ENCODE measurements around the gene CST5. TPM values are rescaled to one million over a fixed set of nuclear protein-coding genes. Genes with fewer than 3 reads are reported as not detected.

Gene CST5
- total RNA-seq, 1 donor from 2014 or later = not detected

GRCh38 chr20:23875606-23876237 is 3.8 kb downstream of the CST5 start:
- TF ChIP-seq CTCF (IDR thresholded peaks at IDR 0.05) (no peak), EZH2 (IDR thresholded peaks at IDR 0.05) (no peak), EZH2phosphoT487 (IDR thresholded peaks at IDR 0.05) (no peak)
- Histone ChIP-seq H4K20me1 (ENCODE audit: low read depth) (no peaks in the 10 kb centered on the region), H3K27me3 (no peaks in the 10 kb centered on the region), H2AFZ (replicated peaks) (no peak overlapping the region), H3K27ac (no peak overlapping the region), H3K4me1 (peaks cover 4% of the 10 kb centered on the region), H3K79me2 (ENCODE audit: low read depth) (no peaks in the 10 kb centered on the region), H3K36me3 (no peaks in the 10 kb centered on the region), H3K4me3 (no peak overlapping the region), H3K9me3 (ENCODE audit: low read depth) (no peaks in the 10 kb centered on the region), H3K9ac (no peak overlapping the region), H3F3A (ENCODE audit: low read depth) (no peaks in the 10 kb centered on the region), H3K4me2 (no peak overlapping the region)
- no peak for DNase-seq (ENCODE audit: low spot score)
- no peaks in the 10 kb centered on the region for H3K36me3 Mint-ChIP-seq
- H3K4me3 Mint-ChIP-seq = no peak overlapping the region
- H3K27ac Mint-ChIP-seq = no peak overlapping the region
- peaks cover 5% of the 10 kb centered on the region for H3K27me3 Mint-ChIP-seq (ENCODE audit: insufficient read depth, low read depth)
- peaks cover 4% of the 10 kb centered on the region for H3K4me1 Mint-ChIP-seq
- no peaks in the 10 kb centered on the region for H3K9me3 Mint-ChIP-seq

DNA sequence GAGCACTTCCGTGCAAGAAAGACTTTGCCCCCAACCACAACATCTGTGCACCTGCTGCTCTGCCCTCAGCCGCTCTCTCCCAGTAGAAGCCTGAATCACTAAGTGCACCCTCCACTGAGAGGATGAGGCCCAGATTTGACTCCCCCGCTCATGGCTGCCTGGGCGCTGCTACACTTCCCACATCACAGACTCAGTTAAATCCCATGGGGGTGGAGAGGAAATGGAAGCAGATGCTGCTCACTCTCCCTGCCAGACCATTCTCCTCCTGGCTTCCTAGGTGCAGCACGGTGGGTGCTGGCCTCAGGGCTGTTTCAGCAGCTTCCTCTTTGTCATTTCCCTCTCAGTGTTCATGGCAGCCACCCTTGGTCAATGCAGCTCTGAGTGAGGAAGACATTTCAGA is 4.8 kb downstream of the CST5 start:
- no peak overlapping the region for H3K27ac Mint-ChIP-seq
- Histone ChIP-seq H3K9me3 (ENCODE audit: low read depth) (no peaks in the 10 kb centered on the region), H3K27me3 (no peaks in the 10 kb centered on the region), H3K4me1 (peaks cover 14% of the 10 kb centered on the region), H3K4me2 (no peak overlapping the region), H3F3A (ENCODE audit: low read depth) (peaks cover under 1% of the 10 kb centered on the region), H3K36me3 (no peaks in the 10 kb centered on the region), H3K4me3 (no peak overlapping the region), H2AFZ (replicated peaks) (no peak overlapping the region), H3K9ac (no peak overlapping the region), H4K20me1 (ENCODE audit: low read depth) (no peaks in the 10 kb centered on the region), H3K27ac (no peak overlapping the region), H3K79me2 (ENCODE audit: low read depth) (no peaks in the 10 kb centered on the region)
- no peaks in the 10 kb centered on the region for H3K9me3 Mint-ChIP-seq
- peaks cover 5% of the 10 kb centered on the region for H3K27me3 Mint-ChIP-seq (ENCODE audit: insufficient read depth, low read depth)
- H3K4me1 Mint-ChIP-seq = peaks cover 8% of the 10 kb centered on the region
- H3K4me3 Mint-ChIP-seq = no peak overlapping the region
- H3K36me3 Mint-ChIP-seq = no peaks in the 10 kb centered on the region
- no peak for TF ChIP-seq CTCF (IDR thresholded peaks at IDR 0.05)
- TF ChIP-seq EZH2phosphoT487 (IDR thresholded peaks at IDR 0.05) = no peak
- no peak for TF ChIP-seq EZH2 (IDR thresholded peaks at IDR 0.05)
- no peak for DNase-seq (ENCODE audit: low spot score)

DNA sequence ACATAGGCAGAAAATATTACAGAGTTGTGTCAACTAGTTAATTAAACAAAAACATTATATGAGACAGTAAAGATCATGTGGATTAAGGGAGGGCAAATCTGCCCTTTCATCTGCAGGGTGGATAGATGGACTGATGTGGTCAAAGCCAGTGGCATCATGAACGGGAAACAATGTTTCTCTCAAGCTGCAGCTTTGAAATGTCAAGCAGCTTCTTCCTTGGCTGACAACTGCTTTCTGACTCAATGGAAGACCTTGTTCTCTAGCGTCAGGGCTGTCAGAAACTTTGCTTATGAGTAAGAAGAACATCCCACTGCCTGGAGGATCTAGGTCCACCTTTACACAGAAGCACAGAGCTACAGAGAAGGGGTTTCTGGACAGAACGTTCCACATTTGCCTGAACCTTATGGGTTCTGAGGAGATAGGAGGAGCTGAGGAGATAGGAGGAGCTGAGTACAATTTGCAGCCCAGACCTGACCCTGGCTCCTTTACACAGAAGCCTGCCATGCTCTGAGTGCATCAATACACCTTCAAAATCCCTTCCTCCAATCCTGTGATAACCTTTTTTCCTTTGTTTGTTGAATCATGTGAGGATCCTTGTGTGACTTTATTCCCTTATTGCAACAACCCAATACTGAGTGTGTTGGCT is 6.1 kb downstream of the CST5 start:
- peaks cover 12% of the 10 kb centered on the region for H3K4me1 Mint-ChIP-seq
- Histone ChIP-seq H3K27me3 (no peaks in the 10 kb centered on the region), H3K9me3 (ENCODE audit: low read depth) (no peaks in the 10 kb centered on the region), H3K27ac (no peak overlapping the region), H3K4me1 (peaks cover 26% of the 10 kb centered on the region), H3K4me3 (no peak overlapping the region), H3K36me3 (no peaks in the 10 kb centered on the region), H4K20me1 (ENCODE audit: low read depth) (no peaks in the 10 kb centered on the region), H2AFZ (replicated peaks) (no peak overlapping the region), H3K79me2 (ENCODE audit: low read depth) (no peaks in the 10 kb centered on the region), H3K4me2 (no peak overlapping the region), H3K9ac (no peak overlapping the region), H3F3A (ENCODE audit: low read depth) (peaks cover 10% of the 10 kb centered on the region)
- DNase-seq (ENCODE audit: low spot score) = no peak
- H3K27ac Mint-ChIP-seq = no peak overlapping the region
- H3K9me3 Mint-ChIP-seq = no peaks in the 10 kb centered on the region
- peaks cover 5% of the 10 kb centered on the region for H3K27me3 Mint-ChIP-seq (ENCODE audit: insufficient read depth, low read depth)
- no peaks in the 10 kb centered on the region for H3K36me3 Mint-ChIP-seq
- no peak overlapping the region for H3K4me3 Mint-ChIP-seq
- no peak for TF ChIP-seq CTCF (IDR thresholded peaks at IDR 0.05)
- no peak for TF ChIP-seq EZH2 (IDR thresholded peaks at IDR 0.05)
- TF ChIP-seq EZH2phosphoT487 (IDR thresholded peaks at IDR 0.05) = no peak

Data from neural progenitor cell (in vitro differentiated cells).